ENCODE data around the gene MAST4. TPM values are rescaled to one million over a fixed set of nuclear protein-coding genes. Genes with fewer than 3 reads are reported as not detected.

Gene MAST4
- total and polyA plus RNA-seq, 2 of the 8 experiments (the other 6 are each of a cell fraction or from before 2014, with no cell fraction given) = 1.5 to 2.6 TPM

- Histone ChIP-seq H2BK20ac (ENCODE audit: low read length) (no peak overlapping the region), H3K9ac (replicated peaks in 1 of 4; ENCODE audit: extremely low read depth in 1 of 4, low read depth in 3 of 4, low read length in 3 of 4) (no peak overlapping the region), H3K14ac (ENCODE audit: insufficient read length) (no peak overlapping the region), H3K27me3 (replicated peaks in 1 of 4; ENCODE audit: control insufficient read depth in 3 of 4, extremely low read depth in 1 of 4, insufficient read depth in 3 of 4, low read length in 3 of 4) (no peaks in the 10 kb centered on the region), H4K8ac (ENCODE audit: extremely low read depth, insufficient read depth, low read length) (no peak overlapping the region), H3K27ac (ENCODE audit: low read depth, low read length) (no peak overlapping the region), H4K91ac (replicated peaks; ENCODE audit: insufficient read length, low read length) (no peak overlapping the region), H2BK120ac (replicated peaks; ENCODE audit: low read depth, low read length) (no peak overlapping the region), H3K18ac (ENCODE audit: extremely low read depth, low read length) (no peak overlapping the region), H2BK12ac (ENCODE audit: low read depth, low read length) (no peak overlapping the region), H3K36me3 (ENCODE audit: control insufficient read depth in 2 of 4, insufficient read depth in 4 of 4, low read length in 3 of 4) (no peaks in the 10 kb centered on the region), H3K79me2 (ENCODE audit: control insufficient read depth in 1 of 2, insufficient read depth in 2 of 2, low read length in 2 of 2) (no peaks in the 10 kb centered on the region), H3K56ac (replicated peaks; ENCODE audit: insufficient read length, low read depth, low read length) (no peak overlapping the region), H2BK5ac (ENCODE audit: low read depth, low read length) (no peak overlapping the region), H3K23ac (ENCODE audit: insufficient read length) (no peak overlapping the region), H3K4me1 (replicated peaks in 1 of 4; ENCODE audit: control insufficient read depth in 3 of 4, insufficient read depth in 4 of 4, low read length in 3 of 4) (peaks cover 2 to 8% (median 4%) of the 10 kb centered on the region in 4 experiments; a peak in 5 of 7 replicates), H3K79me1 (ENCODE audit: low read depth, low read length) (no peaks in the 10 kb centered on the region), H3K4me3 (ENCODE audit: extremely low read depth in 1 of 4, insufficient read depth in 2 of 4, low read depth in 3 of 4, low read length in 4 of 4) (no peak overlapping the region), H3K4me2 (ENCODE audit: insufficient read depth in 1 of 2, low read depth in 2 of 2, low read length in 2 of 2) (no peak overlapping the region), H4K5ac (ENCODE audit: insufficient read length, low read depth, low read length) (no peak overlapping the region), H4K20me1 (replicated peaks in 1 of 2; ENCODE audit: control insufficient read depth in 1 of 2, insufficient read depth in 2 of 2, low read length in 2 of 2) (no peaks in the 10 kb centered on the region), H2AK5ac (ENCODE audit: low read depth, low read length) (no peak overlapping the region), H3K23me2 (ENCODE audit: low read depth, low read length) (no peaks in the 10 kb centered on the region), H3K4ac (replicated peaks; ENCODE audit: insufficient read length, low read depth, low read length) (no peak overlapping the region), H2BK15ac (ENCODE audit: low read length) (no peak overlapping the region), H3K9me3 (ENCODE audit: insufficient read depth in 2 of 2, low read depth in 1 of 2, low read length in 1 of 2) (no peaks in the 10 kb centered on the region), H2AFZ (ENCODE audit: low read length) (no peak overlapping the region)
- ChIA-PET POLR2A (ENCODE audit: partially characterized antibody) (no interaction called here), CTCF (ENCODE audit: partially characterized antibody) (interaction anchor here (1.0 to 1.2 kb wide), 2 partner anchors 46 to 583 kb away, joined by 3 read pairs; no protein-coding TSS in a partner anchor)
- FAIRE-seq (no peak), DNase-seq (ENCODE audit: low read depth in 1 of 2, low spot score in 2 of 2) (no peak)
- WGBS, 2 experiments (ENCODE audit: extremely low coverage in 1 of 2, insufficient coverage in 1 of 2, insufficient read length in 1 of 2, insufficient replicate concordance in 2 of 2, low coverage in 1 of 2, low lambda C conversion rate in 2 of 2, missing lambda C conversion rate in 1 of 2) = 47% methylated on average over 7 of the region's 7 CpGs; no CpG with 5 or more reads in 1 of the 2 experiments
- TF ChIP-seq USF2 (IDR thresholded peaks at IDR 0.05; ENCODE audit: low read length) = no peak
- no peak for TF ChIP-seq SP4 (IDR thresholded peaks at IDR 0.05; ENCODE audit: low read length)
- no peak for TF ChIP-seq KDM4A (IDR thresholded peaks at IDR 0.05; ENCODE audit: low read depth, low read length, severe bottlenecking)
- TF ChIP-seq RAD21 (IDR thresholded peaks at IDR 0.05 in 1 of 2, conservative IDR thresholded peaks at IDR 0.05 in 1 of 2; ENCODE audit: low read depth in 2 of 2, low read length in 2 of 2) = no peak
- TF ChIP-seq FOSL1 (IDR thresholded peaks at IDR 0.05; ENCODE audit: insufficient read depth, low read depth, low read length) = no peak
- TF ChIP-seq SIN3A (conservative IDR thresholded peaks at IDR 0.05 in 1 of 2, IDR thresholded peaks at IDR 0.05 in 1 of 2; ENCODE audit: low read depth in 1 of 2, low read length in 2 of 2) = no peak
- TF ChIP-seq ATF3 (IDR thresholded peaks at IDR 0.05; ENCODE audit: insufficient read depth, low read depth, low read length) = no peak
- TF ChIP-seq CBX5 (IDR thresholded peaks at IDR 0.05; ENCODE audit: low read depth, low read length) = no peak
- TF ChIP-seq MAX (IDR thresholded peaks at IDR 0.05) = no peak
- no peak for TF ChIP-seq SIRT6 (IDR thresholded peaks at IDR 0.05; ENCODE audit: low read length)
Measured at GRCh38 chr5:66860199-66860975, 264.2 kb downstream of the MAST4 start.

Measured in H1 (cell line).